Caki2 (cell line): ENCODE results near the gene TMED10. TPM values are rescaled to one million over a fixed set of nuclear protein-coding genes. Genes with fewer than 3 reads are reported as not detected.

ENCODE experiments used
- DNase-seq: peaks from one replicate; pipeline ENCODE4 v3.0.0-alpha.2; 2015; ENCODE audit warnings: low read depth
- in situ Hi-C: cut with HindIII; loops from 2 replicates; pipeline ENCODE4 v1.10.0; 2016; ENCODE audit warnings: low sequenced_read_pairs, low pct_unique_long_range_greater_than_20kb, mixed read lengths
- total RNA-seq: library from RNA; depleted of rRNA; stranded (reverse); fragments of >200 nt; shearing (Covaris generic); gene quantifications from 2 replicates; pipeline ENCODE4 v1.2.3, GENCODE V29; 2014; ENCODE audit warnings: low replicate concordance; rRNA removed

TMED10 gene
- total RNA-seq, result 122 and 141 TPM in 2 replicates

DNA sequence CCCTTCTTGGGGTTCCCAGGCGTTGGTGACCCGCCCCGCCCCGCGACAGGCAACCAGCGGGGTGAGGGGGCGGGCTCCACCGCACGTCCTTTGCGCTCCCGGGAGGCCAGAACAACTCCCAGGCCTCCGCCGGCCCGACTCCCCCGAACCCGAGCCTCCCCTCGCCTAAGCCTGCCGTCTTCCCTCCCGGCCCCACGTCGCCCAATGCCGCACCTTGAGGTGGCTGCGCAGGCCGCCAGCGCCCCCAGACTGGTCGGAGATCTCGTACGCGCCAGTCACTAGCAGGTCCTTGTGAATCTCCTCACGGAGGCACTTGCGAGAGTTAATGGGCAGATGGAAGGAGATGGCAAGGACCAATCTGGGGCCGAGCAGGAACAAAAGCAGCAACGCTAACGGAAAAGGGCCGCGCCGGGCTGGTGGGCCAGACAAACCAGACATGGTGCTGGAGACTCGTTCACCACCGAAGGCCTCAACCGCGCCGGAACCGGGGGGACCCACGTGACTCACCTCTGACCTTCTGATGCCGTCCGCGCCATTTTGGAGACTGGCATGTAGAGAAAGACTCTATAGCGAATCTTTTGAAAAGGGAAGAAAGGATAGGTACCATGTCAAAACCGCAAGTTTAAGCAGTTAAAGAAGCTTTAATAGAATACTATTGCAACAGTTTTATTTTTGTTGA, at the start of gene TMED10:
TSS of gene TMED10 (minus strand) at position 471 of the 679 bp plus-strand sequence. CDS start at position 438, 33 bp downstream.
- in situ Hi-C loops, result no loop called here
- DNase-seq, result peak; percentile 85

DNA sequence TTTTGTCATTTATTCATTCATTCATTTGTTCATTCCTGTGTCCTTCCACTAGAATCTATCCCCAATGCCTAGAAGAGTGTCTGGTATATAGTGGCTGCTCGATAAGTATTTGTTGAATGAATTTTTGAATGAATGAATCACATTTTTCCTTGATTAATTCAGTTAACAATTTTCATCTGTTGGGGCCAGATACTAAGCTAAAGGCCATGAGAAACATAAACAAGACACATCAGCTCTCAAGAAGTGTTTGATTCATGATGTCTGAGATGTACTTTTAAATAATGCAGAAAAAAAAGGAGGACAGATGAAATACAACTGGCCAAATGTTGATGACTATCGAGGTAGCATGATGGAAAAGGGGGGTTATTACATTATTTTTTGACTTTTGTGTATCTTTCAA, 48.1 kb upstream of the TMED10 start:
- in situ Hi-C loops, result no loop called here

DNA sequence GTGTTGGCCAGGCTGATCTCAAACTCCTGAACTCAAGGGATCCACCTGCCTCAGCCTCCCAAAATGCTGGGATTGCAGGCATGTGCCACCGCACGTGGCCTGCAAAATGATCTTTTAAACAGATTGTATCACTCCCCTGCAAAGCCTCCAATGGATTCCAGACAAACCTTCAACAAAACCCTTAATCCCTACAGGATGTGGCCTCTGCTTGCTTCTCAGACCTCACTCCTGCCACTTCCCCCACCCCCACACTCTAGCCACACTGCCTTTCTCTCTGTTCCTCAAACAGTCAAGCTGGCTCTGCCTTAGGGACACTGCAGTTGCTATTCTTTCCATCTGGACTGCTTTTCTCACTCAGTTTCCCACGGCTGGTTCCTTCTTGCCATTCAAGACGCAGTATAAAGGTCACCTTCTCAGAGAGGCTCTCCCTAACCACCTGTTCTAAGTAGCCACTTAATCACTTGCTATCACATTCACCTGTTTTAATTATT, 47.3 kb upstream of the TMED10 start:
- in situ Hi-C loops, result no loop called here
- no peak for DNase-seq

More for the DNA sequence above, 48.1 kb upstream of the TMED10 start:
- no peak for DNase-seq

DNA sequence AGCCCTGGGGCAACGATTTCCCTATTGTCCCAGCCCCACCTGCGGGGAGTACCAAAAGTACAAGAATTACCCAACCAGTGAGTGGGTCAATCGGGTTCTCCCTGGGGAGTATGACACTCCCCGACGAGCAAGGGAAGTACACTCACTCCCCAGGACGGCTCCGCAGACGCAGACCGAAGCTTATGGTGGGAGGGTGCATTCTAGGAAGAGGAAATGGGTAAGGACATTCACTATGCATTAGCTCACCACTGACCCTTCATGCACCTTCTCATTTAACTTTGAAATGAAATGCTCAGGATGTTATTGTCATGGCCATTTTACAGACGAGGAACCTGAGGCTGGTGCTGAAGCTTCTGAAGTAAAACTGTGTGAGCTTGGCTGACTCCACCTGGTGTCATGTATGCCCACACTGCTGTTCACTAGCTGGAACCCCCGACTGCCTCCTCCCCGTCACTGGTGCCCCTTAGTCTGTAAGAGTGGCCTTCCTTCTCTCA, 45.8 kb upstream of the TMED10 start:
- DNase-seq, result no peak
- in situ Hi-C loops, result no loop called here

DNA sequence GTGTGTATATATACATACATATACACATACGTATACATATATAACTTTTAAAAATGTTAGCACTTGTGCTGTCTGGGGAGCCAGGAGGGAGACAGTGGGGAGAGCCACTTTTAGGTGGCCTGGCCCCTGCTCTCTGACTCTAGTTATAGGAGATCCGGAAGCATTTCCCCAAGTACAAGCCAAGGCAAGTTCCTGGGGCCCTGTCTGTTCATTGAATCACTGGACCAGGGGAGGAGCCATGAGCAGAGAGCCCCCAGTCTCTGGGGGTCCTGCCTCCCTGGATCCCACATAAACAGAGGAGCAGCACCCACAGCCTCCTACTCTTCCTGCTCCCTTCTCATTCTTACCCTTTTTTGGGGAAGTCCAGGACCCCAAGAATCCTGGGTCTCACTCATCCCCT, 45.4 kb upstream of the TMED10 start:
- DNase-seq, result no peak
- in situ Hi-C loops, result no loop called here

DNA sequence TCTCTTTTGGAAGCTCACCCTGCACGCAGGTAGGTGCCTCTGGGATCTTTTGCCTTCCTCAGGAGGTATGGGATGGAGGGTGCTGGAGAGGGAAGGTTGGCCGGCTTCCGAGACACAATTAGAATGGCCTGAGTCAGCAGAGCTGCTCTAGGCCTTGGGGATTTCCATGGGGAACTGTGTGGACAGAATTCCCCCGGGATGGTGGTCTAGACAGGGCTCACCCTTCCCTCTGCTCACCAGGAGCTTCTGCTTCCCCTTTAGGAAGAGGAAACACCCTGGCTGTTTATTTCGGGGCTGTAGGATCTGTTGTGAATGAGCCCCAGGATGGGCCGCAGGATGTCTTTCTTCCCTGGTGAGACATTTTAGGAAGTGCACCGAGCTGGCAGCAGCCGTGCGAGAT, 43.7 kb upstream of the TMED10 start:
- in situ Hi-C loops, result no loop called here
- DNase-seq, result no peak

DNA sequence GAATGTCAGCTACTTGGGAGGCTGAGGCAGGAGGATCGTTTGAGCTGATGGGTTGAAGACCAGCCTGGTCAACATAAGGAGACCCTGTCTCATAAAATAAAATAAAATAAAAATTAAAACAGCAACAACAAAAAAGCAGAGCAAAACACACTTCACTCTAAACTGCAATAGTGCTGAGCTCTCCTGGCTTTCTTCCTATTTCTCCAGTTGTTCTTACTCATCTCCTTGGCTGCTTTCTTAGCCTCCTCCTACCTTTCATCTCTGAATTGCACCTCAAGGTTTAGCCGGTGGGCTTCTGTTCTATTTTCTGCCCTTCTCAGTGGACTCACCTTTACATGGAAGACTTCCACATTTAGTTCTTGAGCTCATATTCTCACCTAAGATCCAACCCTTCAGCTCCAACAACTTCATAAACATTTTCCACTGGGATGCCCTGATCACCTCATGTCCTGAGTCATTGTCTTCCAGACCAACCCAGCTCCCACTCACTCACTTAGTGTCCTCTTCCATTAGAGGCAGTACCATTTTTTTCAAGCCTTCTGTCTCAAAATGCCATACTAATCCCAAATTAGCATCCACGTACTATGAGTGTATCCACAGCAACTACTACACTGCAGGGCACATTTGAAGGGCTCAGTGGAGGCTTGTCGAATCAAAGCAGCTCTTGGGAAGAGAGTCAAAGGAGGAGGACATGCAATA, 41.2 kb upstream of the TMED10 start:
- no peak for DNase-seq
- in situ Hi-C loops, result no loop called here

DNA sequence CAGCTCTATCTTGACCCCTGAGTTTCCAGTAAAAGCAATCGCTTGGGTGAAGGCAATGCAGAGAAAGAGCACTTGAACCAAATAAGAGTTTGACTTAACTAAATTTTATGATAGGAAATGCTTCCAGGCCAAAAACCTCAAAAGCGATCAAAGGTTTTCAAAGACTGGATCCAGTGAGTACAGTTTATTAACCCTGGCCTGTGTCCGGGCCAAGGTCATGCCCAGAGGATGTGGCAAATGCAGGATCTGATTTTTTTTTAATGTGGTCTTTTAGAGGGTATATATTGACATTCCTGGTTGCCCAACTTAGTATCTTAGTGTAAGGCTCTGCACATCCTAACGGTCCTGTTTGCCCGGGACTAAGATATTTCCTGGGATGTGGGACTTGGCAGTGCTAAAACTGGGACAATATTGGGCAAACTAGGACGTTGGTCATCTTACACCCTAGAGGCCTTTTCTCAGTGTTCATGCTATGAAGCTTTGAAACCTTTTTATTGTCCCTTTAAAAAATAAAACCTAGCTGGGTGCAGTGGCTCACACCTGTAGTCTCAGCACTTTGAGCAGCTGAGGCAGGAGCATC, 40.1 kb upstream of the TMED10 start:
- in situ Hi-C loops, result no loop called here

DNA sequence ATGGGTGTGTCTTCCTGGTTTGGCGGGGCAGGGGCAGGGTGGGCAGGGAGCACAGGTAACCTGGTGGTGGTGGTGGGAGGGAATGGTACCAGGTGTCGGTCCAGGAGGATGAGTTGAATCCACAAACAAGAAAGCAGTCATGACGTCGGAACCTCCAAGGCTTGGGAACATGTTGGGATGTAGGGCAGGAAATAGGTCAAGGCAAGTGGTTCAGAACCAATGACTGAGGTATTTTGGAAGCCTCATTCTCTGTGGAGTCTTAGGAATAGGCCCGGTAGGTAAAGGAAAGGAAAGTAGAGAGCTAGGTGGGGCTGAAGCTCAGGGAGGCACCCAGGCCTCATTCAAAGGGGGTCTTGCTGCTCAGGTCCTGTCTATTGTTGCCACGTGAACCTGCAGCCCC, 39.1 kb upstream of the TMED10 start:
- no peak for DNase-seq
- in situ Hi-C loops, result no loop called here

More for the DNA sequence above, 40.1 kb upstream of the TMED10 start:
- DNase-seq, result no peak

DNA sequence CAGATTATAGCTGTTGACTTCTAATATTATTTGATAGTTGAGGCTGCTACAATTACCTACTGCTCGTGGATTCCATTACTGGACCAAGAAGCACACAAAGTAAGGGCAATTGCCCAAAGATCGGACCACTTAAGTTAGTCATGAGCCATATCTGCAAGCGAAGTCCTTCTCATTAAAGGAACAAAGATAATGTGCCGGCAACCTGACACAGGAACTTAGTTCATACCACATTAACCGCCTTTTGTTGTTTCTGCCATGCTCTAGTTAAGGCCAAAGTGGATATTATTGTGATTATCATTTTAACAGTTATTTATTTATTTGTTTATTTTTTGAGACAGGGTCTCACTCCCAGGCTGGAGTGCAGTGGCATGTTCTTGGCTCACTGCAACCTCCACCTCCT, 38.1 kb upstream of the TMED10 start:
- in situ Hi-C loops, result no loop called here

DNA sequence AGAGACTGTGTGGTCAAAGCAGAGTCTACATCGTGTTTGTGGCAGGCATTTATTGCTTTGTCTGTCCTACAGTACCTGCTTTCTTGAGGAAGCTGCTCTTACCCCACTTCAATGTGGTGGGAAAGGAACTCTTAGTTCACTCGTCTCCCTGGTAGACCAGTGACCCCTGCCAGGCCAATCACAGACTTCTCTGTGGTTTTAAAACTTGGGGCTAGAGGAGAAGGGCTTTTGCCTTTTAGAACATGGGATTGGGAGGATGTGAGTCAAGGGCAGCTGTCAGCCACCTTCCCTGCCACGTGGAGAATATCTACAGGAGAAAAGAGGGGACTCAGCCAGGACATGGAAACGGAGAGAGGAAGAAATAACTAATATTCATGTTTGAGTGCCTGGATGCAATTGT, 36.8 kb upstream of the TMED10 start:
- DNase-seq, result no peak
- in situ Hi-C loops, result no loop called here

More for the DNA sequence above, 38.1 kb upstream of the TMED10 start:
- DNase-seq, result no peak

DNA sequence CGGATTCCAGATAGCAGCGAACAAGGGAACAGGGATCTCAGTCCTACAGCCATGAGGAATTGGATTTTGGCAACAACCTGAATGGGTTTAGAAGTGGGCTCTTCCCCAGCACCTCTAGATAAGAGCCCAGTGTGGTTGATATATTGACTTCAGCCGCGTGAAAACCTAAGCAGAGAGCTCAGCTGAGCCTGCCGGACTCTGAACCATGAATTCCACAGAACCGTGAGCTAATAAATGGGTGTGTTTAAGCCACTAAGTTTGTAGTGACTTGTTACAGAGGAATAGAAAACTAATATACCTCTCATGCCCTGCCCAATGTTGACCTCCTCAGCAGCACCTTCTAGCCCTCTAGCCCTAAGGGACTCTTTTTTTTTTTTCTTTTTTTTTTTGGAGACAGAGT, 32.4 kb upstream of the TMED10 start:
- no peak for DNase-seq
- in situ Hi-C loops, result no loop called here

DNA sequence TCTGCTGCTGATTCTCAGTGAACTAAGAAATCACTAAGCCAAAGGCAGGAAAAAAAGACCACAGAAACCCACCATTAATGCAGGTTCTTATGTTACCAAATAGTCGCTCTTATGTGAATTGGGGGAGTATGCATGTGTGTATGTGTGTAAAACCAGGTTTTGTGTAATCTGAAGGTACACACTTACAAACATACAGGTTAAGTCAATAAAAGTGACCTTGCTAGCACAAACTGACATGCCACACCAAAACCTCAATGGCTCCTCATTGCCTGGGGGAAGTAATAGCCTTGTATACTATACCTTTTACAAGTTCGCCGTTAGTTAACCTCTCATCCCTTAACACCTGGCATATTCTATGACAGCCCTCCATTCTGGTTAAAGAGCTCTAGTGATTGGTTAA, 29.8 kb upstream of the TMED10 start:
- DNase-seq, result no peak
- in situ Hi-C loops, result no loop called here

DNA sequence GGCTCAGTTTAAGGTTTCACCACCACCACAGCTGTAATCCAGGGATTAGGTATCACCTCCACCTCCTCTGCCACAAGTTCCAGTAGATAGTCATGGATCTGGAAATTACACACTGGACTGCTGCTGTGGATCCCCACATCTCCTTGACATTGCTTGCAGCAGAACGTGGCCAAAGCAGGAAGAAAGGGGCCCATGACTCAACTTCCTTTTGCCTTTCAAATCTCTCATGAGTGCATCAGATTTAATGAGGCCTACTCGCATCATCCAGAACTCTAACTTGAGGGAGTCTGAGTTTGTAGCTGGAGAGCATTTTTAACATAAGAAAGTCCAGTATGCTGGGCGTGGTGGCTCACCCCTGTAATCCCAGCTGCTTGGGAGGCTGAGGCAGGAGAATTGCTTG, 29.2 kb upstream of the TMED10 start:
- DNase-seq, result no peak
- in situ Hi-C loops, result no loop called here

DNA sequence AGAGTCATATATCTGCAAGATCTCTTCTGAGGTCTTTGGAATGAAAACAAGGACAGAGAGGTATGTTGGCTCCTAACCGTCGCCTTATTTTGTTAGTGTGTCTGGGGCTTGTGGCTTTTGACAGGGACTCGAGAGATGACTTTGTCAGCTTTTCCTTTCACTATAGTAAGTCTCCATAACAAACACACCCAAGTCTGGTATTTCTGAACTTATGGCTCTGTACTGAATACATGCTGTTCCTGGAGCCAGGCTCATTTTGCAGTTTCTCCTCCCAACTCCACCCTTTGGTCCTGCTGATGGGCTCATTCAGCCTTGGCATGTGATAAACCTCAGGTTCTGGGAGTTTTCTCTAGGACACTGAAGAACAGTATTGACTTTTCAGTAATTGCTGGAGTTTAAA, 27.7 kb upstream of the TMED10 start:
- in situ Hi-C loops, result no loop called here
- peak; percentile 70 for DNase-seq

DNA sequence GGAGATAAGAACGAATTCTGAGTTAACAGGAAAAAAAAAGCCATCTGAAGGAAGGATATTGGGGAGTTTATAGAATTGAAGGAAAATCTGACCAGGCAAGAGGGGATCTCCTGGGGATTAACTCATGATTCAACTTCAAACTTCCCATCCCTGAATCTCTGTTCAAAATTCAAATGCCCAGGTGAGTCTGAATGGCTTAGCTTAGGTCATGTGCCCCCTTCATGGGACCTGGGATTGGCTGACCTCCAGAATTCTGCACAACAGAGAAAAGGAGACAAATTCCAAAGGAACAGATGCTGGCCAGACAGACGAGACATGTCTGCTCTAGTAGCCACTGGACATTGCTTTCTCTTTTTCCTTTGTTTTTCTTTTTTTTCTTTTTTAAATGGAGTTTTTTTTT, 26.2 kb upstream of the TMED10 start:
- in situ Hi-C loops, result no loop called here
- DNase-seq, result no peak

DNA sequence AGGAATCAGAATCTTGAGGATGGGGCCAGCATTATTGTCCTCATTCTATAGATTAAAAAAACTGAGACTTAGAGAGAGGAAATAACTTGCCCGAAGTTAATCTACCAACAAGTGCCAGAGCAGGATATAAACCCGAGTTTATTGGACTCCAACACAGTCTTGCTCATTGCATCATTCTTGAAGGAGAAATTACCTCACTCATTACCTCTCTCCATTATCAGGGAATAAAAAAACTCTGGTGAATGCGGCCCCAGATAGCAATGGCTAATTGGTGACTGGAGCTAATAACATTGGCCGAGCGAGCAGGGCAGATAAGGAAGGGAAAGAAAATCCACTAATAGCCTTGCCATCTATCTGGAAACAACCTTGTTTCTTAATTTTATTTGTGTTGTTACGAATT, 24.7 kb upstream of the TMED10 start:
- DNase-seq, result no peak
- in situ Hi-C loops, result no loop called here

DNA sequence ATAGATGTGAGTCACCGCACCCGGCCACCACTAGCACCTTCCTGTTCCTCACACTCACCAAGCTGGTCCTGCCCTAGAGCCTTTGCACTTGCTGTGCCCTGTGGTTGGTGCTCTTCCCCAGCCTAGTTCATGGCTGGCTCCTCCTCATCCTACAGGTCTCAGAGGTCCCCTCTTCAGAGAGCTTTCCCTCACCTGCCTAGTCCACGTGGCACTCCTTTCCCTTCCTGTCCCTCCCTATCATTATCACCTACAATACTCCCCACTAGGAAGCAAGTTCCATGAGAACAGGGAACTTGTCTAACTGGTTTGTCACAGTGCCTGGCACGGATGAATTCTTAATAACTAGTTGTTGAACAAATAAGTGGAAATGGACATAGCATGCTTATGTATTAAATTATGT, 24.0 kb upstream of the TMED10 start:
- in situ Hi-C loops, result no loop called here
- no peak for DNase-seq

DNA sequence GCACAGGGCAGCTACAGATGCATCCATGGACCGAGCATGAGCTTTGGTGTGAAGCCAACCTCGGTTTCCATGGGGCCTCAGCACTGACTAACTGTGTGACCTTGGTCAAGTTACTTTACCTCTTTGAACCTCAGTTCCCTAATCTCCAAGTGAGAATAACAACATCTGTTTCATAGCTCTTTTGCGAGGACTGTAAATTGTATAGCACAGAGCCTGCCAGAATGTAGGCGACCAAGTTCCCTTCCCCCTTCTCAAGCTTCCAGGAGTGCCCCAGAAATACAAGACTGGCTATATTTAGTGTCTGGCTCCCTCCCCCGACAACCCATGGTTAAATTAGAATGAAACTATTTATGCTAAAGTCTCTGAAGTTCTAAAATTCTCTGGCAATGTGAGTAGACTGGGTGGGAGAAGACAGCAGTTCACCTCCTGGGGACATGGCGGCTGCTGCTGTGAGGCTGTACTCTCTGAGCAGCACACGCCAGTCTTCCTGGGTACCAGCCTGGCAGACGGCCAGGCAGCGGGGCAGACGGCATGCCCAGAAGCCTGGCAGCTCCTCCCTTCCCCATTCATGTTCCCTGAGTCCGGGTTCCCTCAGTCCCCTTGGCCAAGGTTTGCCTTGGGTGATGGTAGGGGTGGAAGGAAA, 22.0 kb upstream of the TMED10 start:
- DNase-seq, result no peak
- in situ Hi-C loops, result no loop called here
